ENCODE data around the gene NKAIN4.

- TF ChIP-seq, protein P1, sequence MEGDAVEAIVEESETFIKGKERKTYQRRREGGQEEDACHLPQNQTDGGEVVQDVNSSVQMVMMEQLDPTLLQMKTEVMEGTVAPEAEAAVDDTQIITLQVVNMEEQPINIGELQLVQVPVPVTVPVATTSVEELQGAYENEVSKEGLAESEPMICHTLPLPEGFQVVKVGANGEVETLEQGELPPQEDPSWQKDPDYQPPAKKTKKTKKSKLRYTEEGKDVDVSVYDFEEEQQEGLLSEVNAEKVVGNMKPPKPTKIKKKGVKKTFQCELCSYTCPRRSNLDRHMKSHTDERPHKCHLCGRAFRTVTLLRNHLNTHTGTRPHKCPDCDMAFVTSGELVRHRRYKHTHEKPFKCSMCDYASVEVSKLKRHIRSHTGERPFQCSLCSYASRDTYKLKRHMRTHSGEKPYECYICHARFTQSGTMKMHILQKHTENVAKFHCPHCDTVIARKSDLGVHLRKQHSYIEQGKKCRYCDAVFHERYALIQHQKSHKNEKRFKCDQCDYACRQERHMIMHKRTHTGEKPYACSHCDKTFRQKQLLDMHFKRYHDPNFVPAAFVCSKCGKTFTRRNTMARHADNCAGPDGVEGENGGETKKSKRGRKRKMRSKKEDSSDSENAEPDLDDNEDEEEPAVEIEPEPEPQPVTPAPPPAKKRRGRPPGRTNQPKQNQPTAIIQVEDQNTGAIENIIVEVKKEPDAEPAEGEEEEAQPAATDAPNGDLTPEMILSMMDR (conservative IDR thresholded peaks at IDR 0.05), result no peak
- no peak for TF ChIP-seq EZH2 (IDR thresholded peaks at IDR 0.05; ENCODE audit: low read depth)
Observed at GRCh38 chr20:63243604-63244247, 10.5 kb downstream of the NKAIN4 start.

Measured in PC-9 (cell line).